Body of pancreas (tissue), 4 donors: ENCODE results near the gene TET3. TPM values are rescaled to one million over a fixed set of nuclear protein-coding genes. Genes with fewer than 3 reads are reported as not detected.

ENCODE experiments used
- ATAC-seq: fragments of 150-250 bp; one replicate; pipeline ENCODE4 v1.9.1; 2016
- DNase-seq, 4 donors: peaks; one replicate each; pipeline ENCODE4 v3.0.0-alpha.2; 2019
- H3K27ac ChIP-seq, 4 donors: fragments of 200-600 bp; sonication (generic); 1 replicate in 3 of 4; 2 replicates in 1 of 4; pipeline versions ENCODE4 v1.5.1 to v1.6.1; 2016 to 2019; ENCODE audit warnings: mild to moderate bottlenecking in 1 of 4, mixed read lengths in 1 of 4, moderate library complexity in 1 of 4
- H3K27me3 ChIP-seq, 2 donors: fragments of 200-600 bp; sonication (generic); one replicate each; pipeline ENCODE4 v1.6.0; 2016; ENCODE audit warnings: mild to moderate bottlenecking in 1 of 2
- H3K36me3 ChIP-seq, 2 donors: fragments of 200-600 bp; sonication (generic); replicated peaks in 1 of 2; 2 replicates each; pipeline ENCODE4 v1.5.1; 2016; ENCODE audit warnings: low read depth in 2 of 2; ENCODE audit not compliant: insufficient read depth in 1 of 2
- H3K4me1 ChIP-seq: fragments of 200-600 bp; sonication (generic); one replicate; pipeline ENCODE4 v1.6.0; 2016
- H3K4me3 ChIP-seq, 2 donors: fragments of 200-600 bp; sonication (generic); 1 replicate in 1 of 2; 2 replicates in 1 of 2; pipeline ENCODE4 v1.5.1; 2016 to 2019
- H3K9me3 ChIP-seq, 3 donors: fragments of 200-600 bp; sonication (generic); 1 replicate in 2 of 3; 2 replicates in 1 of 3; pipeline ENCODE4 v1.5.1; 2016
- POLR2A ChIP-seq, 3 donors: fragments of 450-650 bp; IDR thresholded peaks; one replicate each; pipeline ENCODE4 v1.6.1; 2016; ENCODE audit warnings: antibody characterized with exemption in 3 of 3, mild to moderate bottlenecking in 2 of 3
- WGBS, 2 donors: methylation state at CpG; one replicate each; pipeline ENCODE4 v1.1.5; 2017; 5-methylcytosine and 5-hydroxymethylcytosine counted together
- intact Hi-C: fragments of 100-400 bp; cut with DNase I; formaldehyde crosslinking; loops from one replicate; pipeline ENCODE4 v1.15.1; 2023
- total RNA-seq, 2 donors: library from RNA; depleted of rRNA; stranded (reverse); fragments of >200 nt; gene quantifications; one replicate each; pipeline ENCODE4 v1.1.0, GENCODE V29; 2016
- TF ChIP-seq, protein P1 (sequence below), 7 experiments: fragments of 450-650 bp in 4 of 7; fragments of 200-600 bp in 3 of 7; sonication (generic) in 3 of 7; IDR thresholded peaks; one replicate each; pipeline ENCODE4 v1.5.1; 2016 to 2019; ENCODE audit warnings: antibody characterized with exemption in 7 of 7

TET3 gene
- total RNA-seq, 2 donors from 2014 or later, result 6.7 to 7.3 TPM

DNA sequence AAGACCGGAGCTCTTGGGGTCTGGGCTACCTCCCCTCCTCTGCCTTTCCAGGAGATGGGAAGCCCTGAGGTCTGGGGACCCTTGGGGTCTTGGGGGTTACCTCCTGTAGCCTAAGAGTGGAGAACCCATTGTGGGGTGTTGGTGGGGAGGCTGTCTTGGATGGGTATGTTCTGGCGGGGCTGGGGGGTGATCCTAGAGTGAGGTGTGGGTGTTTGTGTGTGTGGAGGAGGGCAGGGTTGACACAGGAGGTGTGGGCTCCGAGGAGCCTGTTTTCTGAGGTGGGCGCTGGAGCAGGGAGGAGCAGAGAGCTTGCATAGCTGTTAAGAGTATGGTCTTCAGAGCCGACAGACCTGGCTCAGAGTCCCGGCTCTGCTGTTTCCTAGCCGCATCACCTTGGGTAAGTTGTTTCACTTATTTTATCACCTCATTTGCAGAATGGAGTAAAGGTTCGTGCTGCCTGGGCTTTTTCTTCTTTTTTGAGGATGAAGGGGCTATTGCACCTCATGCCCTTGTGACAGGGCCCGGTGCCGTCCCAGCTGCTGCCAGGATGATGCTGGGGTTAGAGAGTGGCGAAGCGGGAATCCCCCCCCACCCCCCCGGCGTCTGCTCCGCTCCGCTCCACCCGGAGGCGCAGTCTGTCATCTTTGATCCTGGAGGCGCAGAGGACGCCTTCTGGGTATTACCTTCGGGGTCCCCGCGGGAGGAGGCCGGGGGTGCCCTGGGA, 17.2 kb downstream of the TET3 start:
- H3K4me1 ChIP-seq, result peaks cover 21% of the 10 kb centered on the region
- TF ChIP-seq POLR2A (IDR thresholded peaks at IDR 0.05), result no peak
- TF ChIP-seq, protein P1, sequence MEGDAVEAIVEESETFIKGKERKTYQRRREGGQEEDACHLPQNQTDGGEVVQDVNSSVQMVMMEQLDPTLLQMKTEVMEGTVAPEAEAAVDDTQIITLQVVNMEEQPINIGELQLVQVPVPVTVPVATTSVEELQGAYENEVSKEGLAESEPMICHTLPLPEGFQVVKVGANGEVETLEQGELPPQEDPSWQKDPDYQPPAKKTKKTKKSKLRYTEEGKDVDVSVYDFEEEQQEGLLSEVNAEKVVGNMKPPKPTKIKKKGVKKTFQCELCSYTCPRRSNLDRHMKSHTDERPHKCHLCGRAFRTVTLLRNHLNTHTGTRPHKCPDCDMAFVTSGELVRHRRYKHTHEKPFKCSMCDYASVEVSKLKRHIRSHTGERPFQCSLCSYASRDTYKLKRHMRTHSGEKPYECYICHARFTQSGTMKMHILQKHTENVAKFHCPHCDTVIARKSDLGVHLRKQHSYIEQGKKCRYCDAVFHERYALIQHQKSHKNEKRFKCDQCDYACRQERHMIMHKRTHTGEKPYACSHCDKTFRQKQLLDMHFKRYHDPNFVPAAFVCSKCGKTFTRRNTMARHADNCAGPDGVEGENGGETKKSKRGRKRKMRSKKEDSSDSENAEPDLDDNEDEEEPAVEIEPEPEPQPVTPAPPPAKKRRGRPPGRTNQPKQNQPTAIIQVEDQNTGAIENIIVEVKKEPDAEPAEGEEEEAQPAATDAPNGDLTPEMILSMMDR (IDR thresholded peaks at IDR 0.05), result no peak
- 24 to 32% methylated on average over 7 to 13 of the region's 24 CpGs for WGBS, 2 donors

DNA sequence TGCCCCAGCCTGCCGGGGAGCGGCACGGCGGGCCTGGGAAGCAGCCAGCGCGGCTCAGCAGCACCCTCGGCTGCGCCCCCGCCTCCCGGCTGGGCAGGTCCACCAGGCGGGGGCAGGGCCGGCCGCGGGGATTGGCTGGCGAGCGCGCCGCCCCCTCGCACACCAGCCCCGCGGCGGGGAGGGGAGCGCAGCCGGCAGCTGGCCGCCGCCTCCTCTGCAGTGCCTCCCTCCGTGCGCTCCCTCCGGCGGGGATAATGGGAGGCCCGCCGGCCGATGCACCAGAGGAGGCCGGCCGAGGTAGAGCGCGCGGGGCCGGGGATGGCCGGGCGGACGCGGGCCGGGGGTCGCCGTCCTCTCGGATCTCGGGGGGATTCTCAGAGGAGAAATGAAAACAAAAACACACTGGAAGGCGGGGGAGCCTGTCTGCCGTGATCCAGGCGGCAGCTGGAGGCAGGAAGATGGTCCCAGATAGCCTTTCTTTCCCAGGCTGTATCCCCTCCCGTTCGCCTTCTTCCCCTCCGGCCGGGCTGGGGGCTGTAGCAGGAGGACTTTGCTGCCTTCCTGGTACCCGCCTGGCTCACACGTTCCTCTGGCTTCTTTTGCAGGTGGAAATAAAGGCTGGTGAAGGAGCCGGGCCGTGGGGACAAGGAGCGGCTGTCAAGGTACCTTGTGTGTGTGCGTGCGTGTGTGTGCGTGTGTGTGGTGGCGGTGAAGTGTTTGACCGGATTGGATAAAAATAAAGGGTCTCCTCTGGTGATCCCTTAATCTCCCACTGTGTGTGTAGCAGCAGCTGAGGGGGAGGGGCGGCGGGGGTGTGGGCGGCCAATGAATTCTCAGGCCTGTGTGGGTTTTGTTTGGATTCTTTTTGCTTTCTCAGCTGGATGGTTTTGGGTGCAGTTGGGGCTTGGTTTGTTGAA, 18.1 kb downstream of the TET3 start:
- WGBS, 2 donors, result 1 to 2% methylated on average over 36 to 64 of the region's 68 CpGs
- TF ChIP-seq, protein P1 (IDR thresholded peaks at IDR 0.05), result peak in 3 of 7 experiments; percentile 15 to 52 (median 39)
- peak; percentile 35 to 37 (median 37) for TF ChIP-seq POLR2A (IDR thresholded peaks at IDR 0.05)
- ATAC-seq (peak; percentile 96), DNase-seq (peak; percentile 79 to 89 (median 84))
- Histone ChIP-seq H3K27me3 (no peaks in the 10 kb centered on the region), H3K36me3 (no peaks in the 10 kb centered on the region), H3K4me1 (peaks cover 21% of the 10 kb centered on the region), H3K9me3 (no peaks in the 10 kb centered on the region), H3K4me3 (peak overlapping the region in 1 of 2 donors; percentile 18), H3K27ac (no peak overlapping the region)
- intact Hi-C loops, result no loop called here

More for the DNA sequence above, 17.2 kb downstream of the TET3 start:
- no peaks in the 10 kb centered on the region for H3K27me3 ChIP-seq
- DNase-seq (no peak), ATAC-seq (peak; percentile 45)
- no peak overlapping the region for H3K27ac ChIP-seq
- H3K36me3 ChIP-seq, result no peaks in the 10 kb centered on the region
- H3K9me3 ChIP-seq, result no peaks in the 10 kb centered on the region
- no peak overlapping the region for H3K4me3 ChIP-seq
- intact Hi-C loops, result no loop called here

DNA sequence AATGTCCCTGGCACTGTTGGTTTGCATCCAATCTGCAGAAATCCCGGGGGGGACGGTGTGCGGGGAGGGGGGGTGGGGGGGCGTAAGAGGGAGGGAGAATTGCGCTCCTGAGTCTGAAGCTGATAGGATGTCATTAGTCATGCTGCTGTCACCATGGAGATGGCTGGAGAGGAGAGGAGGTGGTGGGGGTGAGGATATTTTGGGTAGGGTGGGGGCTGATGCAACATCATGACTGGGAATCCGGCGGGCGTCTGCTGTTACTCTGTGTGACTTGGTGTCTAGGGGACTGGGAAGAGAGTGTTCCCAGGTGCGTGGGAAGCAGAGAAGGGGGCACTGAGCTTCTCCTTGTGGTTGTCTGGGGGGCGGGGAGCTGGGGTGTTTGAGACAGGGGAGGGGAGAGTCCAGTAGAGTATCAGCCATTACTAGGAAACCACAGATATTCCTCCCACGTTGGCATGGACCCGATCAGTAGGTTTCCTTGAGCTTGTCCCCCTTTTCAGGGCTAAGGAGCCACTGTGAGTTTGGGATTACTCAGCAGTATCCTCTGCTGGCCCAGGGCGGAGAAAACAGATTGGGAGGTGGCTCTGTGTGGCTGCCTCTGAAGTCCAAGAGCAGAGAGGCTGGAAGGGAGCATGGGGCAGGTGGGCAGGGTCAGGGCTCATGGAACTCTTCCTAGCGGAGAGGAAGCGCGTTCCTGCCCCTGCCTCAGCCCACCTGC, 18.9 kb downstream of the TET3 start:
- peaks cover 21% of the 10 kb centered on the region for H3K4me1 ChIP-seq

More for the DNA sequence above, 18.9 kb downstream of the TET3 start:
- intact Hi-C loops, result no loop called here
- Histone ChIP-seq H3K27me3 (no peaks in the 10 kb centered on the region), H3K27ac (no peak overlapping the region), H3K4me3 (no peak overlapping the region), H3K36me3 (no peaks in the 10 kb centered on the region), H3K9me3 (no peaks in the 10 kb centered on the region)
- DNase-seq (no peak), ATAC-seq (no peak)
- 46 to 56% methylated on average over 10 to 15 of the region's 16 CpGs for WGBS, 2 donors
- TF ChIP-seq, protein P1 (IDR thresholded peaks at IDR 0.05), result no peak
- no peak for TF ChIP-seq POLR2A (IDR thresholded peaks at IDR 0.05)
